Testis (tissue), 2 donors: ENCODE results near the gene CCNG1.

Experiments
- POLR2A ChIP-seq: fragments of 450-650 bp; IDR thresholded peaks from one replicate; pipeline ENCODE4 v1.6.1; 2017; ENCODE audit warnings: antibody characterized with exemption, mild to moderate bottlenecking, moderate library complexity
- TF ChIP-seq, protein P1 (sequence below), 3 experiments: fragments of 450-650 bp in 2 of 3; fragments of 200-600 bp in 1 of 3; sonication (generic) in 1 of 3; IDR thresholded peaks; one replicate each; pipeline ENCODE4 v1.5.1; 2016 to 2019; ENCODE audit warnings: antibody characterized with exemption in 3 of 3, mild to moderate bottlenecking in 2 of 3, moderate library complexity in 1 of 3

DNA sequence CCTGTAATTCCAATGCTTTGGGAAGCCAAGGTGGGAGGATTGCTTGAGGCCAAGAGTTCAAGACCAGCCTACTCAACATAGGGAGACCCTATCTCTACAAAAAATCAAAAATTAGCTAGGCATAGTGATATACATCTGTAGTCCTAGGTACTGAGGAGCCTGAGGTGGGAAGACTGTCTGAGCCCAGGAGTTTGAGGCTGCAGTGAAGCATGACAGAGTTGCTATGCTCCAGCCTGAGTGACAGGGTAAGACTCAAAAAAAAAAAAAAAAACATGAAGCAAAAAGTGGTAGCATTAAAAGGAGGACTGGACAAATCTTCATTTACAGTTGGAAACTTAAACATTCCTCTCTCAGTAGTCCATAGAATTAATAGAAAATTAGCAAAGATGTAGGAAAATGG is 9.8 kb downstream of the CCNG1 start:
- TF ChIP-seq, protein P1, sequence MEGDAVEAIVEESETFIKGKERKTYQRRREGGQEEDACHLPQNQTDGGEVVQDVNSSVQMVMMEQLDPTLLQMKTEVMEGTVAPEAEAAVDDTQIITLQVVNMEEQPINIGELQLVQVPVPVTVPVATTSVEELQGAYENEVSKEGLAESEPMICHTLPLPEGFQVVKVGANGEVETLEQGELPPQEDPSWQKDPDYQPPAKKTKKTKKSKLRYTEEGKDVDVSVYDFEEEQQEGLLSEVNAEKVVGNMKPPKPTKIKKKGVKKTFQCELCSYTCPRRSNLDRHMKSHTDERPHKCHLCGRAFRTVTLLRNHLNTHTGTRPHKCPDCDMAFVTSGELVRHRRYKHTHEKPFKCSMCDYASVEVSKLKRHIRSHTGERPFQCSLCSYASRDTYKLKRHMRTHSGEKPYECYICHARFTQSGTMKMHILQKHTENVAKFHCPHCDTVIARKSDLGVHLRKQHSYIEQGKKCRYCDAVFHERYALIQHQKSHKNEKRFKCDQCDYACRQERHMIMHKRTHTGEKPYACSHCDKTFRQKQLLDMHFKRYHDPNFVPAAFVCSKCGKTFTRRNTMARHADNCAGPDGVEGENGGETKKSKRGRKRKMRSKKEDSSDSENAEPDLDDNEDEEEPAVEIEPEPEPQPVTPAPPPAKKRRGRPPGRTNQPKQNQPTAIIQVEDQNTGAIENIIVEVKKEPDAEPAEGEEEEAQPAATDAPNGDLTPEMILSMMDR (IDR thresholded peaks at IDR 0.05), result no peak
- TF ChIP-seq POLR2A, result no peak
